Endodermal cell (in vitro differentiated cells): ENCODE data around the gene ACADS. TPM values are rescaled to one million over a fixed set of nuclear protein-coding genes. Genes with fewer than 3 reads are reported as not detected.

Experiments used
- DNase-seq: peaks from one replicate; pipeline ENCODE4 v3.0.0-alpha.2; 2017
- H3K27ac ChIP-seq: 2 replicates; pipeline ENCODE4 v1.5.1; 2013; ENCODE audit warnings: mild to moderate bottlenecking, low read depth, low read length, moderate library complexity
- H3K27me3 ChIP-seq: 2 replicates; pipeline ENCODE4 v1.6.1; 2013; ENCODE audit warnings: mild to moderate bottlenecking, low read length, moderate library complexity; ENCODE audit not compliant: insufficient read depth, control insufficient read depth, poor library complexity, severe bottlenecking
- H3K36me3 ChIP-seq: 2 replicates; pipeline ENCODE4 v1.7.0; 2013; ENCODE audit warnings: mild to moderate bottlenecking, low read length, moderate library complexity; ENCODE audit not compliant: control insufficient read depth, insufficient read depth
- H3K4me1 ChIP-seq: one replicate; pipeline ENCODE4 v1.7.0; 2013; ENCODE audit warnings: low read length; ENCODE audit not compliant: control insufficient read depth, insufficient read depth
- H3K4me3 ChIP-seq: 2 replicates; pipeline ENCODE4 v1.5.1; 2013; ENCODE audit warnings: mild to moderate bottlenecking, low read length, moderate library complexity
- H3K9ac ChIP-seq: 2 replicates; pipeline ENCODE4 v1.6.1; 2013; ENCODE audit warnings: mild to moderate bottlenecking, low read length, moderate library complexity; ENCODE audit not compliant: poor library complexity, severe bottlenecking; ENCODE audit errors: extremely low read depth
- H3K9me3 ChIP-seq: 2 replicates; pipeline ENCODE4 v1.6.1; 2013; ENCODE audit warnings: mild to moderate bottlenecking, low read length, moderate library complexity; ENCODE audit not compliant: control insufficient read depth
- H3K27ac Mint-ChIP-seq: 2 replicates; pipeline ENCODE4 v1.8.0; 2020; ENCODE audit warnings: mixed read lengths
- H3K27me3 Mint-ChIP-seq: 2 replicates; pipeline ENCODE4 v1.8.0; 2021; ENCODE audit warnings: mild to moderate bottlenecking, mixed read lengths; ENCODE audit not compliant: insufficient read depth
- H3K36me3 Mint-ChIP-seq: 2 replicates; pipeline ENCODE4 v1.8.0; 2020; ENCODE audit warnings: low read depth, mixed read lengths
- H3K4me1 Mint-ChIP-seq: 2 replicates; pipeline ENCODE4 v1.8.0; 2020; ENCODE audit warnings: mixed read lengths
- H3K4me3 Mint-ChIP-seq: 2 replicates; pipeline ENCODE4 v1.8.0; 2020; ENCODE audit warnings: mild to moderate bottlenecking, moderate library complexity, mixed read lengths
- H3K9me3 Mint-ChIP-seq: 2 replicates; pipeline ENCODE4 v1.8.0; 2020; ENCODE audit warnings: mild to moderate bottlenecking, mixed read lengths
- WGBS, 2 experiments: methylation state at CpG; one replicate each; pipeline versions ENCODE4 v1.1.5 to v1.1.7; 2013; ENCODE audit warnings: missing lambda C conversion rate in 2 of 2, mixed read lengths in 1 of 2; ENCODE audit not compliant: insufficient coverage in 1 of 2, insufficient read length in 1 of 2; 5-methylcytosine and 5-hydroxymethylcytosine counted together
- total RNA-seq, 2 donors: library from RNA; stranded (reverse); fragmentation: NEBNext Ultra II Directional in 1 of 2; extraction: Animal tissue kit (Norgen Biotek cat#: 25700) in 1 of 2; gene quantifications; 2 replicates in 1 of 2; 3 replicates in 1 of 2; pipeline ENCODE4 v1.2.1, GENCODE V29; 2021
- TF ChIP-seq, protein P1 (sequence below): fragments of 200-600 bp; sonication (generic); conservative IDR thresholded peaks from 2 replicates; pipeline ENCODE4 v1.5.0; 2021; ENCODE audit warnings: antibody characterized with exemption, mild to moderate bottlenecking

The ACADS gene
- total RNA-seq, 2 donors from 2014 or later, result 8.0 to 9.2 TPM

DNA sequence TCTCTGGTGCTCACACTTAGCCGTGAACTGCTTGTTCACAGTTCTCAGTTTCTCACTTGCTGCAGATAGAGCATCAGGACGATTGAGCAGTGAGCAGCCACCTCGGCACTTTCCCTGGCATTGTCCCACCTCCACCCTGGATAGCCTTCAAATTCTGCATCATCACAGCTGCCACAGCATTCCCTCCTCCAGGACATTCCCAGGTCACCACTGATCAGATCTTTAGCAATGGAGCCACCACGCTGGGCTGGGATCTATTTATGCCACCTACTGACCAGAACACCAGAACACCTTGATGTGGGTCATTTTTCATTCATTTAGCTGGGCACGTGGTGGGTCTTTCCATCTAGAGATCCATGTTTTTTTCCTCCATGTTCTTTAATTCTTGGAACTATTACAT is 23.6 kb downstream of the ACADS start:
- DNase-seq, result no peak
- Mint-ChIP-seq H3K4me1 (no peaks in the 10 kb centered on the region), H3K27ac (no peak overlapping the region), H3K36me3 (no peaks in the 10 kb centered on the region), H3K9me3 (peaks cover 3% of the 10 kb centered on the region), H3K4me3 (no peak overlapping the region), H3K27me3 (no peaks in the 10 kb centered on the region)
- H3K27me3 ChIP-seq, result no peaks in the 10 kb centered on the region
- H3K4me3 ChIP-seq, result no peak overlapping the region
- H3K36me3 ChIP-seq, result no peaks in the 10 kb centered on the region
- H3K9me3 ChIP-seq, result no peaks in the 10 kb centered on the region
- 86 to 93% methylated on average over 5 of the region's 5 CpGs for WGBS, 2 experiments
- H3K9ac ChIP-seq, result no peak overlapping the region
- no peaks in the 10 kb centered on the region for H3K4me1 ChIP-seq
- no peak overlapping the region for H3K27ac ChIP-seq
- TF ChIP-seq, protein P1, sequence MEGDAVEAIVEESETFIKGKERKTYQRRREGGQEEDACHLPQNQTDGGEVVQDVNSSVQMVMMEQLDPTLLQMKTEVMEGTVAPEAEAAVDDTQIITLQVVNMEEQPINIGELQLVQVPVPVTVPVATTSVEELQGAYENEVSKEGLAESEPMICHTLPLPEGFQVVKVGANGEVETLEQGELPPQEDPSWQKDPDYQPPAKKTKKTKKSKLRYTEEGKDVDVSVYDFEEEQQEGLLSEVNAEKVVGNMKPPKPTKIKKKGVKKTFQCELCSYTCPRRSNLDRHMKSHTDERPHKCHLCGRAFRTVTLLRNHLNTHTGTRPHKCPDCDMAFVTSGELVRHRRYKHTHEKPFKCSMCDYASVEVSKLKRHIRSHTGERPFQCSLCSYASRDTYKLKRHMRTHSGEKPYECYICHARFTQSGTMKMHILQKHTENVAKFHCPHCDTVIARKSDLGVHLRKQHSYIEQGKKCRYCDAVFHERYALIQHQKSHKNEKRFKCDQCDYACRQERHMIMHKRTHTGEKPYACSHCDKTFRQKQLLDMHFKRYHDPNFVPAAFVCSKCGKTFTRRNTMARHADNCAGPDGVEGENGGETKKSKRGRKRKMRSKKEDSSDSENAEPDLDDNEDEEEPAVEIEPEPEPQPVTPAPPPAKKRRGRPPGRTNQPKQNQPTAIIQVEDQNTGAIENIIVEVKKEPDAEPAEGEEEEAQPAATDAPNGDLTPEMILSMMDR, result no peak

- H3K36me3 ChIP-seq, result no peaks in the 10 kb centered on the region
- no peak for DNase-seq
- WGBS, 2 experiments, result 92 to 100% methylated on average over 4 to 5 of the region's 5 CpGs
- Mint-ChIP-seq H3K27ac (no peak overlapping the region), H3K9me3 (peaks cover 15% of the 10 kb centered on the region), H3K36me3 (no peaks in the 10 kb centered on the region), H3K27me3 (peaks cover 3% of the 10 kb centered on the region), H3K4me3 (no peak overlapping the region), H3K4me1 (no peaks in the 10 kb centered on the region)
- H3K27ac ChIP-seq, result no peak overlapping the region
- peaks cover 7% of the 10 kb centered on the region for H3K9me3 ChIP-seq
- no peaks in the 10 kb centered on the region for H3K4me1 ChIP-seq
- TF ChIP-seq, protein P1, result no peak
- H3K9ac ChIP-seq, result no peak overlapping the region
- no peaks in the 10 kb centered on the region for H3K27me3 ChIP-seq
- H3K4me3 ChIP-seq, result no peak overlapping the region
Measured at GRCh38 chr12:120750806-120751205, 25.2 kb downstream of the ACADS start.

GRCh38 chr12:120751389-120751788 is 25.8 kb downstream of the ACADS start:
- Mint-ChIP-seq H3K4me3 (no peak overlapping the region), H3K36me3 (no peaks in the 10 kb centered on the region), H3K27me3 (peaks cover 3% of the 10 kb centered on the region), H3K9me3 (peaks cover 15% of the 10 kb centered on the region), H3K27ac (no peak overlapping the region), H3K4me1 (no peaks in the 10 kb centered on the region)
- Histone ChIP-seq H3K9me3 (peaks cover 7% of the 10 kb centered on the region), H3K4me1 (no peaks in the 10 kb centered on the region), H3K36me3 (no peaks in the 10 kb centered on the region), H3K27ac (no peak overlapping the region), H3K9ac (no peak overlapping the region), H3K27me3 (no peaks in the 10 kb centered on the region), H3K4me3 (no peak overlapping the region)
- DNase-seq, result no peak
- TF ChIP-seq, protein P1, result no peak
- 93 to 97% methylated on average over 8 to 9 of the region's 9 CpGs for WGBS, 2 experiments
